Keratinocyte (primary cell): Measurements from ENCODE around the gene USP31. TPM values are rescaled to one million over a fixed set of nuclear protein-coding genes. Genes with fewer than 3 reads are reported as not detected.

Experiments
- DNase-seq: peaks from one replicate; pipeline ENCODE4 v3.0.0-alpha.2; 2011; ENCODE audit warnings: low read depth, missing footprints, low spot score
- FAIRE-seq: peaks from 2 replicates; lab custom pipeline; 2011; peaks lifted over from hg19 to GRCh38; lab: Jason Lieb, UNC
- H2AFZ ChIP-seq: 2 replicates; pipeline ENCODE4 v1.6.0; 2012; ENCODE audit warnings: low read length, control low read depth, inconsistent platforms; ENCODE audit not compliant: control insufficient read depth
- H3K27ac ChIP-seq: 2 replicates; pipeline ENCODE4 v1.5.1; 2011; ENCODE audit warnings: low read length; ENCODE audit not compliant: control insufficient read depth, insufficient read depth
- H3K27me3 ChIP-seq: 3 replicates; pipeline ENCODE4 v1.6.0; 2011; ENCODE audit warnings: low read length; ENCODE audit not compliant: control insufficient read depth, insufficient read depth; ENCODE audit errors: extremely low read depth
- H3K36me3 ChIP-seq, 2 experiments: 2 replicates in 1 of 2; 3 replicates in 1 of 2; pipeline ENCODE4 v1.5.1; 2011; ENCODE audit warnings: low read length in 2 of 2, mild to moderate bottlenecking in 1 of 2; ENCODE audit not compliant: control insufficient read depth in 2 of 2, insufficient read depth in 2 of 2; ENCODE audit errors: extremely low read depth in 1 of 2
- H3K4me1 ChIP-seq: 3 replicates; pipeline ENCODE4 v1.5.1; 2011; ENCODE audit warnings: low read length; ENCODE audit not compliant: control insufficient read depth, insufficient read depth; ENCODE audit errors: extremely low read depth
- H3K4me2 ChIP-seq: 3 replicates; pipeline ENCODE4 v1.6.0; 2011; ENCODE audit warnings: low read depth, low read length; ENCODE audit not compliant: control insufficient read depth, insufficient read depth; ENCODE audit errors: extremely low read depth
- H3K4me3 ChIP-seq, 3 experiments: fragments of 200-600 bp in 1 of 3; sonication (generic) in 1 of 3; 2 replicates in 2 of 3; 3 replicates in 1 of 3; pipeline ENCODE4 v1.5.1; 2011 to 2016; ENCODE audit warnings: low read length in 3 of 3, mild to moderate bottlenecking in 3 of 3, control low read depth in 2 of 3, inconsistent platforms in 1 of 3, low read depth in 1 of 3, mixed read lengths in 1 of 3, mixed run types in 1 of 3, moderate library complexity in 1 of 3; ENCODE audit not compliant: control insufficient read depth in 2 of 3, insufficient read depth in 2 of 3; ENCODE audit errors: extremely low read depth in 1 of 3
- H3K79me2 ChIP-seq: 2 replicates; pipeline ENCODE4 v1.6.0; 2012; ENCODE audit warnings: low read length; ENCODE audit not compliant: control insufficient read depth, insufficient read depth
- H3K9ac ChIP-seq: 3 replicates; pipeline ENCODE4 v1.6.0; 2011; ENCODE audit warnings: low read length; ENCODE audit not compliant: control insufficient read depth, insufficient read depth; ENCODE audit errors: extremely low read depth
- H3K9me1 ChIP-seq: 3 replicates; pipeline ENCODE4 v1.6.0; 2011; ENCODE audit warnings: low read length; ENCODE audit not compliant: control insufficient read depth, insufficient read depth; ENCODE audit errors: extremely low read depth
- H3K9me3 ChIP-seq: 2 replicates; pipeline ENCODE4 v1.5.1; 2012; ENCODE audit warnings: low read depth, low read length; ENCODE audit not compliant: control insufficient read depth
- H4K20me1 ChIP-seq: 3 replicates; pipeline ENCODE4 v1.6.0; 2011; ENCODE audit warnings: low read length; ENCODE audit not compliant: control insufficient read depth, insufficient read depth; ENCODE audit errors: extremely low read depth
- EZH2 ChIP-seq: IDR thresholded peaks from one replicate; pipeline ENCODE4 v1.6.1; 2012; ENCODE audit warnings: inconsistent platforms, mild to moderate bottlenecking, low read length, moderate library complexity
- dilution Hi-C: fragments of 300-500 bp; cut with MboI; formaldehyde crosslinking; loops from one replicate; pipeline ENCODE4 v1.7.0; 2020; ENCODE audit warnings: low sequenced_read_pairs; ENCODE audit not compliant: extremely low pct_ligation_motif_present
- polyA plus RNA-seq, 5 experiments: library from polyadenylated mRNA; depleted of rRNA in 3 of 5; stranded (reverse) in 3 of 5; stranded (forward) in 1 of 5; unstranded in 1 of 5; fragments of >200 nt; gene quantifications; 1 replicate in 1 of 5; 2 replicates in 3 of 5; 3 replicates in 1 of 5; pipeline versions ENCODE4 v1.2.1 to v1.2.3, GENCODE V29; 2011 to 2012; ENCODE audit warnings: missing spikeins in 2 of 5, low read depth in 1 of 5, low replicate concordance in 1 of 5
- TF ChIP-seq, protein P1 (sequence below), 3 experiments: IDR thresholded peaks in 1 of 3; conservative IDR thresholded peaks in 1 of 3; optimal IDR thresholded peaks in 1 of 3; 2 replicates in 2 of 3; 3 replicates in 1 of 3; pipeline versions ENCODE3 to v1.5.1; 2011; ENCODE audit warnings: low read length in 3 of 3, mild to moderate bottlenecking in 3 of 3, moderate library complexity in 2 of 3, control low read depth in 1 of 3, inconsistent platforms in 1 of 3; ENCODE audit not compliant: insufficient read depth in 2 of 3; ENCODE audit errors: extremely low read depth in 1 of 3

USP31 gene
- polyA plus RNA-seq, 1 donor (not counting 4 experiments of a cell fraction or from before 2014, with no cell fraction given) = 16.3 TPM

DNA sequence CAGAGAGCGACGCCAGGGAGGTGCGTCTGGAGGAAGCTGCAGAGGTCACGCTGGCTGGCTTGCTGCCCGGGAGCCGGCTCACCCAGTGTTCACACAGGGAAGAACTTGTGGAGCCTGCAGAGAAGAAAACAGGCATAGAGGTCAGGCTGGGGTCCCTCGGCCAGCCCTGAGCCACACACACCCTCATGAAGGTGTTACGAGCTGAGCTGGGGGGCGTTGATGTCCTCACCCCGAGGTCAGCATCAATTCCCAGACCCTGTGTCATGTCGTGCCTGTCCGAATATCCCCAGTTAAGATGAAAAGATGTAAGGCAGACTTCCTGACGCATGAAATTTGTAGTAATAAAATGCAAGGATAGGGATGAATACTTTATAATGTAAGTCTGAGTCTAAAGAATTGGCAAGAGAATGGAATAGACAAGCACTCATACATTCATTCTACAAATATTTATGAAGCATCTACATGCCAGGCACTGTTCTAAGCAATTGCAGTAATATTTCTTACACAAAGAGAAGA, 77.1 kb downstream of the USP31 start:
- H3K27me3 ChIP-seq = no peaks in the 10 kb centered on the region
- no peak overlapping the region for H2AFZ ChIP-seq
- peaks cover 9% of the 10 kb centered on the region for H3K79me2 ChIP-seq
- no peaks in the 10 kb centered on the region for H3K9me3 ChIP-seq
- TF ChIP-seq, protein P1, sequence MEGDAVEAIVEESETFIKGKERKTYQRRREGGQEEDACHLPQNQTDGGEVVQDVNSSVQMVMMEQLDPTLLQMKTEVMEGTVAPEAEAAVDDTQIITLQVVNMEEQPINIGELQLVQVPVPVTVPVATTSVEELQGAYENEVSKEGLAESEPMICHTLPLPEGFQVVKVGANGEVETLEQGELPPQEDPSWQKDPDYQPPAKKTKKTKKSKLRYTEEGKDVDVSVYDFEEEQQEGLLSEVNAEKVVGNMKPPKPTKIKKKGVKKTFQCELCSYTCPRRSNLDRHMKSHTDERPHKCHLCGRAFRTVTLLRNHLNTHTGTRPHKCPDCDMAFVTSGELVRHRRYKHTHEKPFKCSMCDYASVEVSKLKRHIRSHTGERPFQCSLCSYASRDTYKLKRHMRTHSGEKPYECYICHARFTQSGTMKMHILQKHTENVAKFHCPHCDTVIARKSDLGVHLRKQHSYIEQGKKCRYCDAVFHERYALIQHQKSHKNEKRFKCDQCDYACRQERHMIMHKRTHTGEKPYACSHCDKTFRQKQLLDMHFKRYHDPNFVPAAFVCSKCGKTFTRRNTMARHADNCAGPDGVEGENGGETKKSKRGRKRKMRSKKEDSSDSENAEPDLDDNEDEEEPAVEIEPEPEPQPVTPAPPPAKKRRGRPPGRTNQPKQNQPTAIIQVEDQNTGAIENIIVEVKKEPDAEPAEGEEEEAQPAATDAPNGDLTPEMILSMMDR (optimal IDR thresholded peaks at IDR 0.05 in 1 of 3, IDR thresholded peaks at IDR 0.05 in 1 of 3, conservative IDR thresholded peaks at IDR 0.05 in 1 of 3; ENCODE audit: extremely low read depth in 1 of 3, insufficient read depth in 2 of 3, low read length in 3 of 3) = no peak
- no peak for TF ChIP-seq EZH2
- H3K36me3 ChIP-seq = peaks cover 26 to 38% of the 10 kb centered on the region in 2 experiments
- peak overlapping the region; percentile 84 for H3K27ac ChIP-seq
- FAIRE-seq = peak; percentile 57
- H3K9ac ChIP-seq = peak overlapping the region; percentile 75
- peaks cover 31% of the 10 kb centered on the region for H3K4me1 ChIP-seq
- H3K9me1 ChIP-seq = no peaks in the 10 kb centered on the region
- no peak for DNase-seq
- no peaks in the 10 kb centered on the region for H4K20me1 ChIP-seq
- H3K4me3 ChIP-seq = peak overlapping the region in 2 of 3 experiments; percentile 1 to 11
- H3K4me2 ChIP-seq = peak overlapping the region; percentile 43
- dilution Hi-C loops = no loop called here

GRCh38 chr16:23071196-23072083, 77.8 kb downstream of the USP31 start:
- FAIRE-seq = peak; percentile 87
- Histone ChIP-seq H3K9ac (peak overlapping the region; percentile 75), H2AFZ (no peak overlapping the region)

More at GRCh38 chr16:23071196-23072083, 77.8 kb downstream of the USP31 start:
- no peaks in the 10 kb centered on the region for H3K9me1 ChIP-seq
- TF ChIP-seq, protein P1 (optimal IDR thresholded peaks at IDR 0.05 in 1 of 3, IDR thresholded peaks at IDR 0.05 in 1 of 3, conservative IDR thresholded peaks at IDR 0.05 in 1 of 3; ENCODE audit: extremely low read depth in 1 of 3, insufficient read depth in 2 of 3, low read length in 3 of 3) = no peak
- TF ChIP-seq EZH2 = no peak
- H3K9me3 ChIP-seq = no peaks in the 10 kb centered on the region
- peaks cover 31% of the 10 kb centered on the region for H3K4me1 ChIP-seq
- dilution Hi-C loops = no loop called here
- peak overlapping the region in 1 of 3 experiments; percentile 35 for H3K4me3 ChIP-seq
- peaks cover 9% of the 10 kb centered on the region for H3K79me2 ChIP-seq
- DNase-seq = no peak
- H4K20me1 ChIP-seq = no peaks in the 10 kb centered on the region
- H3K4me2 ChIP-seq = peak overlapping the region; percentile 43
- H3K36me3 ChIP-seq = peaks cover 31 to 38% of the 10 kb centered on the region in 2 experiments
- H3K27me3 ChIP-seq = no peaks in the 10 kb centered on the region
- peak overlapping the region; percentile 84 for H3K27ac ChIP-seq
